ENCODE results near the gene CA5A.
"Not testable (repeated sequence)": the region's sequence is repeated elsewhere in the genome, so short reads cannot be mapped to it uniquely, and the experiment has no call there.

CA5A gene

DNA sequence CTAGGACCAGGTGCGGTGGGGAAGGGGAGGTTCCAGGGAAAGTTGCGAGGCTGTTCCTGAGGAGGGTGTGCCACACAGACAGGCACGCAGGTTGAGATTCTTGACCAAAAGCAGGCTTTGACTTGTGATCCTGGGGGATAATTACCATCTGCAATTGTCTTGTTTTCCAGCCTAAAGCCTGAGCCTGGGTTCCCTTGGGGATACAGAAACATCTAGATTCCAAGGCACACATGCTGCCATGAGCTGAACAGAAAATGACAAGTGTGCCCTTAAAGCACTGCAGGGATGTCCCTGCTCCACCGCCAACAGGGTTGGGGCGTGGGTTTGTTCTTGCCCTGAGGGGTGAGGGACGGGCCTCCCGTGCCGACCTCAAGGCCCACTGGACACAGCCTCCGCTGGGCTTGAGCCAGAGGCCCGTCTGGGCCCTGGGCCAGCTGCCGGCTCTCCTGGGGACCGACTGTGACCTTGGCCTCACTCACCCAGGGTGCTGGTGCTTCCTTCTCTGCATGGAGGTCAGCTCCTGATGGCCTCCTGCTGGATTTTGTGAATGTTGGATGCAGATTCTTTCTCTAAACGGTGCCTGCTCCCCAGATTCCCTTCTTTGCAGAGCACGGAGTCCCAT is 14.0 kb downstream of the CA5A start:
- DNase-seq, result no peak

DNA sequence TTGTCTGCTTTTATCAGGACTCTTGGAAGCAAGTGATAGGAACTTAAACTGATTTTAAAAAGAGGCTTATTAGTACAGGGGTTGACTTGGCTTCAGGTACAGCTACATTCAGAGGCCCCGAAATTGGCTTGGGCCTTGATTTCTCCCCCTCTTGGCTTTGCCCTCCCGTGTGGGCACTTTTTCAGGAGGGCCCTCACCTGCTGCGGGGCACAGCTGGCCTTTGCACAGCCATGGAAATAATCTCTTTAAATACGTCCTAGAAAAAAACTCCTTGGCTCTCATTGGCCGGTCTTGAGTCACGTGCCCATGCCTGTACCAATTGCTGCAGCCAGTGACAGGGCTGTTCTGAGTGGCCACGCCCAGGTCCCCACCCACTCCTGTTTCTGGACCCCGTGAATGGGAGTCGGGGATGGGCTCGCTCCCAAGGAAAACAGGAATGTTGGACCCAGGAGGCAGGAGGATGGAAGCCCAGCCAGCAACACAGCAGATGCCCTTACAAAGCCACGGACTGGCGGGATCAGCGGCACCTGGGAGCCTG is 15.0 kb downstream of the CA5A start:
- no peak for DNase-seq

DNA sequence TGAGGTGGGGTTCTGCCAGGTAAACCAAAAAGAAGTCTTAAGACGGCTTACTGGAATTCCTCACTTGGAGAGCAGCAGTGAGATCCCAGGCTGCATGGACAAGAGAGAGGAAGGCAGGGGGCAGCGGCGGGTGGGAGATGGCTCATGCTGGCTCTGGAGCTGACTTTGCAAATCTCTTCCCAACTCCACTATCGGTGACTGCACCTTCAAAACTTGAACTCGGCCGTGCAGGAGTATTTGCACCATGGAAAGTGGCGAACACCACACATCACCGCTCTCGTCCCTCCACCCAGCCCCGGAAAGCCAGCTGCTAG is 16.7 kb downstream of the CA5A start:
- DNase-seq, result no peak

DNA sequence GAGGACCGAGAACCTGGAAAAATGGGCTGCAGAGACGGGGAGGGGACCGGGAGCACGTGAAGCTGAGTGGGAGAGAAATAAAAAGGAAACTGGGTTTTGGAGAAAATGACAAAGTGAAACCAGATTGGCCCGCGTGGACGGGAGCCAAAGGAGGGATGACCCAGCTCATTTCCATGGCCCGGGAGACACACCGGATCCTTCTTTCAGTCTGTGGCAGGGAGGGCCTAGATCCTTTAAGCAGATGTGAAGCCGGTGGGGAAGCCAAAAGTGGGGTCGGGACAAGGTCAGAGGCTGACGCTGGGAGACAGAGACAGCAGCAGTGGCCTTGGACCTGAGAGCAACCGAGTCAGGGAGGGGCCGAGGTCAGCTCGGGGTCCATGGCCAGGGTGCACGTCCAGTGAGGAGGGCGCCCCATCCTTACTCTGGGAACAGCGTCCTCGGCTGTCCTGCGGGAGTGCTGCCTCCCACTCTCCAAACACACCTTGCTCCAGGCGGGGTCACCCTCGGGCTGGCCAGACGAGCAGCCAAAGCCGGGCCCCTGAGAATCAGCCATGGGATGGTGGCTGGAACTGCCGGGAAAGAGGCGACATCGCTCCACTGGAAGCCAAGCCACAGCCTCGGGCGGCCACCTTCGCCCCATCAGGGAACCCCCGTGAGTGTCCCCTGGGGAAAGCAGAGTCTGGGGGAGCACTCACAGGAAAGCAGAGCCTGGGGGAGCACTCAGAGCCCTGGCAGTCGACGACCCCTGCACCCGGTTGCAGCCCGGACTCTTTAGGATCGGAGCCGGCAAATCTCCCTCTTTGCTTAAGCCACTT is 17.3 kb downstream of the CA5A start:
- no peak for DNase-seq

DNA sequence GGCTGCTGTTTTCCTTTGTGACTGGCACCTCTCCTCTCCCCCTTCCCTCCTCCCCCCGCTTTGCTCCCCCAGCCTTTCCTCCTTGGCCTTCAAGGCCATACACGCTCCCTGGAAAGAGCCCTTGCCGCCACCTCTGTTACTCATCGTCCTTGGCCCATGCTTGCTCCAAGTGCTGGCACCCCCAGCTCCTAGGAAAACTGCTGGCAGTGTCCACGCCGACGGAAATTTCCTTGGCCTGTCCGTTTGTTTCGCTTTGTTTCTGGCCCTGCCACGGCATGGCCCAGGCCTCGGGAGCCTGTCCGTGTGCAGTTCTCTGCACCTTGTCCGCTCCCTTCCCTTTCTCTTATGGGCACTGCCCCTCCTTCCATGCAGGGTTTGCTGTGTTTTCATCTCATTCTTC is 18.0 kb downstream of the CA5A start:
- DNase-seq, result no peak

DNA sequence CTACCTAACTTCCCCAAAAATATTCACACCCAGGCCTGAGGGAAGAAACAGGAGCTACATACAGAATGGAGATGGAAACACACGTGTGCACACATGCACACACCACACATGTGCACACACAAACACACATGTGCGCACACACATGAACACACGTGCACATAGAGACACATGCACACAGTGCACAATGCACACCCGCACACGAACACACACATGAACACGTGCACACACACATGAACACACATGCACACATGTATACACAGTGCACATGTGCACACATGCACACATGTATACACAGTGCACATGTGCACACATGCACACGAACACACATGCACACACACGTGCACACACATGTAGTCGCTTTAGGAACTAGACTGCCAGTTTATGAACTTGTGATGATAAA is 18.8 kb downstream of the CA5A start:
- no peak for DNase-seq

DNA sequence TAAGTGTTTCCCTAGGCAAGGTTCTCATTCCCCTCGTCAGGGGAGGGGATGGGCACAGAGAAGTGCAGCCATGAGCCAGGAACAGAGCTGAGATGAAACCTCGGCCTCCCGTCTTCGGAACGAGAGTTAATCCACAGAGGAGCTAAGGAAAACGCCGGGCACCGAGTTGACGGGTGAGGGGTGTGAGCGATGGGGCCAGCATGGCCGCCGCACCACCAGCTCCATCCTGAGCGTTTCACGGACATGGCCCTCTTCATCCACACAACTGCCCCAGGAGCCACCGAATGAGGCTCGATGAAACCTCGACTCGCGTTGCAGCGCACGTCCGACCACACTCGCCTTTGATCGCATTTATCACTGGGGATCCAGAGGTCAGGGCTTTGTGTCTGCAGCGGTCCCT is 21.5 kb downstream of the CA5A start:
- no peak for DNase-seq

DNA sequence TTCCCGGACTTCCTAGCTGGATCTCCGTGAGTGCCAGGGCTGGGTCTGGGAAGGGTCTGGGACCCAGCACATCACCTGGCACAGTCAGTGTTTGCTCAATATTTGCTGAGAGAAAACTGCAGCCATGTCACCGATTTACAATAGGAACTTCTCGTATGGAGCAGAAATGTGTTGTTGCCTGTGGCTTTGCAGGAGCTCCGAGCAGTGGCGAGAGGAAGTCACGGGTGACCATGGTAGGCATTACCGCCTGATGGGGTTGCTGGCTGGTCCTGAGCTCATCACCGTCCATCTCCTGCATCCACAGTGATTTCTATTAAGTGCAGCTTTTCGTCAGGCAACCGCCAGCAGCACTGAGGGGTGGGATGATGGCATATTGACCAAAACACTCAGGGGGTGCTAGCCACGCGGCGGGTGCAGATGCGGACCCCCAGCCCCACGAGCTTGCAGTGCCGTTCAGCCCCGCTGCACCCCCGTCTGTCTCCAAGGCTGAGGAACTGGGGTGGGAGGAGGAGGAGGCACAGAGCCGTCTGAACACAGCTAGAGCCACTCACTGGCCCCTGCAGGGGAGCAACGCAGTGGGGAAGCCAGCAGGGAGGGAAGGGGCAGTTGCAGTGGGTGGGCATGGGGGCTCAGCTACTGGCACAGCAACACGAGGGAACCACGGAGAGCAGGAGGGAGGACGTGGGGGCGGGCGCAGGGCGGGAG is 22.2 kb downstream of the CA5A start:
- DNase-seq, result not testable (repeated sequence)

DNA sequence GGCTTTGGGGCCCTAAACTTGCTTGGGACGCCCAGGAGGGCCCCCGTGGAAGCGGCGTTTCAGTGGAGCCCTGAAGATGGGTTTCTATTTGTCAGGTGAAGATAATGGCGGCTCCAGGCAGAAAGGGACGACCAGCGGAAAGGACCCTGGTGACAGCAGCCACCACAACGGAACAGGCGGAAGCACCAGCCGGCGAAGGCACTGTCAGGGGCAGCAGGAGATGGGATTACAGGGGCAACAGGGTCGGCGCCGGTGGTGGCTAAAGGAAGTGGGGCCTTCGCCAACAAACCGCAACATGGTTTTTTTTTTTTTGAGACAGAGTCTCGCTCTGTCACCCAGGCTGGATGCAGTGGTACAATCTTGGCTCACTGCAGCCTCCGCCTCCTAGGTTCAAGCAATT is 23.6 kb downstream of the CA5A start:
- not testable (repeated sequence) for DNase-seq

DNA sequence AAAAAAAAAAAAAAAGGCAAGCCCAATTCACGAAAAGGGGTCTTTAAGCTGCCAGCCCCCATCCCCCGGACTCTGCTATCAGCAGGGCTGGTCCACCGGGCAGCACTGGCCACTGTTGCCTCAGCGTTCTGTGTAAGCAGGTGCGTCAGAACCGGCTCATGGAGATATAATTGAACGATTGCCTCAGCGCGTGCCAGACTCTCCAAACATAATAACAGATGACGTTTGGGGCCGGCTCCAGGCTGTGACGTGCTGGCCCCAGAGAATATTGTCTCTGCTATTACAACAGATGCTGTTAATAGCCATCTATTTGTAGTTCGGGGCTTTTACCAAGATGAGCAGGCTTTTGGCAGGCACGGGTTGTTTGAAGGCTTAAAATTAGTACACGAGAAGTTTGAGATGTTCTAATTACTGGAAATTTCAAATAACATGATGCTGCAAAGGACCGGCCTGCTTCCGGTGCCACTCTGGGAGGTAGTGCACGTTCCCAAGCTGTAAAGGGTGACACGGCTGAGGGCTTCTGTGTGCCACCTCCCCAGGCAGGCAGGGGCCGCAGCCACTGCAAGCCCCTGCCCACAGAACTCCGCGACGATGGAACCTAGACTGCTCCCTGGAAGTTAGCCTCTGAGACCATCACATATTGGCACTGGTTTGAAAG is 25.1 kb downstream of the CA5A start:
- DNase-seq, result peak; percentile 17

DNA sequence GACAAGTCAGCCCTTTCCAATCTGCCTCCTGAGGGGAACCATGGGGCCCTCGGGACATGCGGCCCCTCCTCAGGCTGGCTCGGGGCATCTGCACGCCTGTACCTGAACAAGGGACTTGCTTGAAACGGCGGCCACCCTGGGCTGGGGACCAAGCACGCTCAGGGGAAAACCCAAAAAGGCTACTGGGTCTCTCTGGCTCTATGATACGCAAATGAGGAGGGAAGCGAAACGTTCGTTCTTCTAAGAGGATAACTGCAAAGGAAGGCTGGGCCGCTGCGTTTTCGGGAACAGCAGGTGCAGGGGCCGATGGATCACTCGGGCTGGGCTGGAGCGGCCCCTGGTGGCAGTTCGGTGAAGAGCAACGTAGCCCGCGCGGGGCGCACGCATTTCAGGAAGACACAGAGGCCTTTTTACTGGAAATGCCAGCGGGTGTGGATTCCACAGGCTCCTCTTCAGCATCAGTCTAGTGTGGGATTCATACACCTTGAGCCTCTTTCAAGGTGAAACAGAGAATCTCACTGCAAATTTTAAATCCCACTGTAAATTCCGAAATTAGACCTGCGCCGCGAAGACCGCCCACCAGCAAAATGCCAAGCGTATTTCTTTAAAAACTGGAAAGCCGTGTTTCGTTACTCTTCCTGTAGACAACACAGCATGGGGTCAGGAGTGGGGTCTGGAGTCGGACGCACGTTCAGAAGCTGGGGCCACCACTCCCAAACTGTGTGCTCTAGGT is 27.0 kb downstream of the CA5A start:
- DNase-seq, result peak; percentile 2

DNA sequence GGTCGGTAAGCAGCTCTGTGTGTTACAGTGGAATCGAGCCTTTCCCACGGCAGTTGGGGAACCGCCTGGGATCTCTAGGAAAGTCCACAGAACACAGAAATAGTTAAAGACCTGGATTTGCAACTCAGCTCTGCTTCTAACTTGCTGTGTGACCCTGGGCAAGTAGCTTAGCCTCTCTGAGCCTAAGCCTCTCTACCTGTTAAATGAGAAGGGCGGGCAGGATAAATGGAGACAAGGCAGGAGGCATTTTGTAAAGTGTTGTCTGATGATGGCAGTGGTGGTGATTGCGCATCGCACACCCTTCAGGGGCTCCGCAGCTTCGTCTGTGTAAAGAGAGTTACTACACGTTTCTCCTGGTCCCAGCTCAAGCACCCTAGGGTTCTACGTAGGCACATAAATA is 28.2 kb downstream of the CA5A start:
- DNase-seq, result not testable (repeated sequence)

DNA sequence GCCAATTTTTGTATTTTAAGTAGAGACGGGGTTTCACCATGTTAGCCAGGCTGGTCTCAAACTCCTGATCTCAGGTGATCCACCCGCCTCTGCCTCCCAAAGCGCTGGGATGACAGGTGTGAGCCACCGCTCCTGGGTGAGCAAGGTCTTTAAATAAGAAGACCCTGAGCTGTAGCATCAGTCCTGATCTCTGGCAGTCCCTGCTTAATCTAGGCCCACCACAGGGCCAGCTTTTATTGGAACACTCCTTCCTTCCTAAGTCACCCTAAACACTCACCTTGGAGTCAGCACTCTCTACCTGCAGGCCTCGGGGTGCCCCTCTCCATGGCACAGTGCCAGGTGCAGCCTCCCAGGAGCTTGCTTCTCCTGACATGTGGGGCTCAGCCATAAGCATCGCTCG is 30.8 kb downstream of the CA5A start:
- DNase-seq, result not testable (repeated sequence)

DNA sequence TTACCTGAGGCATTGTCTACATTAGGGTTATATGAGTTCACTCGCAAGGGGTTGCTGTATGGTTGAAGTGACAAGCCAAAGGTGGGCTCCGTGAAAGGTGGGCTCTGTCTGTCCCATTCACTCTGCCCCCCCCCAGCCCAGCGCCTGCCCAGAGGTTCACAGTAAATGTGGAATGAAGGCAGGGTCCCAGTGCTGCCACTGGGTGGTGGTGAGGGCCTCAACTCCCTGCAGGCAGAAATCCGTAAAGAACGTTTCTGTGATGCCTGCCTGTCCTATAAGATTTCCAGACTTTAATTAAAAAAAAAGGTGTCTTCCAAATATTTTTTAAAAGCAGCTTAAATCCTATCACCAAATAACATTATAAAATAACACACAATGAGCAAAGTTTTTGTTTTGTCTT is 31.4 kb downstream of the CA5A start:
- DNase-seq, result not testable (repeated sequence)

DNA sequence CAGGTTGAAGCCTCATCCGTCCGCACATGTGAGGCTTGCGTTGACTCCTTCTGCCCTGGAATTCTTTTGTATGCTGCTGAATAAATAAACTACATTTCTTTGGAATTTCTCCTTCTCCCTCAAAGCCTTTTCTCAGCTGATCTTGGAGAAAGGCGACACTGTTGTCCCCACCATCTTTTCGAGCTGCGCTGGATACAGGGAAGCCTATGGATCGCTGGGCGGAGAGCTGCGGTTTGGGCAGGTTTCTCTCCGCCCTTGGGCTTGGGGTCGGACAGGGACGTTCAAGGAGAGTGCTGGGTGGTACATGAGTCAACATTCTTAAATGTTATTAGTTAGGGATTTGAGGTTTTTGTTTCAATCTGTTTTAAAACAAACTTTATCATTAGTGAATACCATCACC is 35.8 kb downstream of the CA5A start:
- DNase-seq, result not testable (repeated sequence)

DNA sequence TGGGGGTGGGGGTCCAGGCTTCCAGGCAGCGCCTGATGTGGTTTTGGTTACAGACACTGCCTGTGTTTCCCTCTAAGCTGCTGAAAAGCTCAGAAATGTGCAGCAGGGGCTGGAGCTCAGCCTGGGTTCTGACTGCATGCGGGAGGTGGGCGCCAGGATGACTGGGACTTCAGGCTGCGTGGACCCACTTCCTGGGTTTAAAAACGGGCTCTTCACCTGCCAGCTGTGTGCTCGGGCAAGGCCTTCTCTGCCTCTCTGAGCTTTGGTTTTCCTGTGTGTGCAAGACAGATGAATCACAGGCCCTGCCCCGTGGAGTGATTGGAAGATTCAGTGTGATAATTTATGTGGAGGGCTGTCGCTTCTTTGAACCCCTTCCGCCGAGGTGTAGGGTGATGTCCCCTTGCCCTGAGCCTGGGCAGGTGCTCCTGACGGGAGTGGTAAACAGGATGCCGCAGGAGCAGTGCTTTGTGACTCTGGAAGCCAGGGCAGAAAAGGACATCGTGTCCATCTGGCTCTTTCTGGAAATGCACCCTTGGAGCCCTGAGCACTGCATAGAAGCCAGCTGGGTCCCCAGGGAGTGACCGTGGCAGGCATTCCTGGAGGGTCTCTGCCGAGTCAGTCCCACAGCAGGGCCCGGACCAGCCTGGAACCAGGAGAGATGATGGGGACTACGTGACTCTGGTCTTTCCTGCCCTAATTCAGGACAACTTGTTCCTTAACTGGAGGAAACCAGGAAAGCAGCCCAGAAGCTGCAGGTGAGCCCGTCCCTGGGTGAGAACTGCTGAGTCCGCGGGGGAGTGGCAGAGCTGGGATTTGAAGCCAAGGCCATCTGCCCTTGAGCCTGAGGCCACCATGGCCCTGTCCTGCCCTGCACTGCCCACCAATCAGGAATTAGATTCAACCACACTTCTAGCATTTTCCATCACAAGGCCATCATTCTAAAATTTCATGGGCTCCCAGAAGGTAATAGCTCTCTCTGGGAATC is 38.5 kb downstream of the CA5A start:
- no peak for DNase-seq

DNA sequence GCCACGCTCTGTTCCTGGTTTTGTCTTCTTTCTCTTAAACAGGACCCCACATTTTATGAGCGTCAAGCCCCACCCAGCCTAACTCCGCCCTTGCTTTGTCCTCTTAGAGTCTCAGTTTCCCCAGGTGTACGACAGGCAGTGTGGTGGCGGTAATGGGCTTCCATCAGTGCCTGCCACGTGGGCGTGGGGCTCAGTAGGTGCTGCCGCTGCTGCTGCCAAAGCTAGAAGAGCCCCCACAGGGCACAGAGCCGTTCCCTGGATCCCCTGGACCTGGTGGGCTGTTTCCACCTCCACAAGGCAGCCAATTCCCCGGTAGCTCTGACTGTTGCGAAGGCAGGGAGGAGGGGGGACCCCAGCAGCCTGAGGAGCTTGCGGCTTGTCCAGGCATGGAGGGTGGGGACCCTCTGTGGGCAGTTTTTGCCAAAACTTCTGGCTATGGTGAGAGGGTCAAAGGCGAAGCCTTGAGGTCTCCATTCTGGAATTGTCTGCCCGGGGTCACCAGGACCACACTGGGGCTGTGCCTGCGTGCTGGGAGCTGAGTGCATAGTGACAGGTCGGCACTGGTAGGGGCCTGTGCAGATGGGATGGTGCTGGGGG is 39.3 kb downstream of the CA5A start:
- not testable (repeated sequence) for DNase-seq

DNA sequence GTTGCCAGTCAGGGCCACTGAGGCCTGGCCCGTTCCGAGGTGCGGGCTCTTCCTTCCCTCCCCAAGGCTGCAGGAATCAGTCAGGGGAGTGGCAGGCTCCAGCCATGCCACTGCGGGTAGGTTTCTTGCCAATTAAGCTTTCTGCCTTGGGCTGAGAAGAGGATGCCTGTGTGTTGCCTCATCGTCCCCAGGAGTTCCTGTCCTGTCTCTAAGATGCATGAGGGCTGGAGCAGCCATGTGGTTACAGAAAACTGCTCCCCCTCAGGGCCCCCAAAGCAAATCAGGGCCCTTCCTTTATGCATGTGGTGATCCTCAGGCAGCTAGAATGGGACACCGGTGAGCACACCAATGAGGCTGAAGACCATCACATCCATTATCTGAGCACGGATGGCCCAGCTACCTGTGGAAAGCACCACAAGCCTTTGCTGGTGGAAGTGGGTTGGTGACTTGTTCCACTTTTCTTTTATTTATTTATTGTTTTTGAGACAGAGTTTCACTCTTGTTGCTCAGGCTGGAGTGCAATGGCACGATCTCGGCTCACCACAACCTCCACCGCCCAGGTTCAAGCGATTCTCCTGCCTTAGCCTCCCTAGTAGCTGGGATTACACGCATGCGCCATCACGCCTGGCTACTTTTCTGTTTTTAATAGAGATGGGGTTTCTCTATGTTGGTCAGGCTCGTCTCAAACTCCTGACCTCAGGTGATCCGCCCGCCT is 40.0 kb downstream of the CA5A start:
- not testable (repeated sequence) for DNase-seq

DNA sequence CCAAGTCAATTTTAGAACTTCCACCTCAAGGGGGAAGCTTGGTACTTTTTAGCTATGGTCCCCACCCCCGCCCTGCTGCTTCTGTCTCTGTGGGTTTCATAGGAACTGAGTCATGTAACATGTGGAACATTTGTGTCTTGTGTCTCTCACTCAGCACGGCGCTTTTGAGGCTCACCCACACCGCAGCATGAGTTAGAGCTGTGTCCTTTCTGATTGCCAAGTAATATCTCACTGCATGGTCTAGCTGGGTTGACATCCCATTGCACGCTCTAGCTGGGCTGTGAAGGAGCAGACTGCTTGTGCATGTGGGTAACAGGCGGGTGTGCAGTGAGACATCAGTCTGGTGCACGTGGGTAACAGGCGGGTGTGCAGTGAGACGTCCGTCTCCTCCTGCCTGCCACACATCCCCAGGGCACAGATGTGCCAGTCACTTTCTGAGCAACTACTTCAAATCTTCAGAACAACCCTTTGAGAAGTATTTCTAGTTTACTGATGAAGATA is 40.6 kb downstream of the CA5A start:
- no peak for DNase-seq

DNA sequence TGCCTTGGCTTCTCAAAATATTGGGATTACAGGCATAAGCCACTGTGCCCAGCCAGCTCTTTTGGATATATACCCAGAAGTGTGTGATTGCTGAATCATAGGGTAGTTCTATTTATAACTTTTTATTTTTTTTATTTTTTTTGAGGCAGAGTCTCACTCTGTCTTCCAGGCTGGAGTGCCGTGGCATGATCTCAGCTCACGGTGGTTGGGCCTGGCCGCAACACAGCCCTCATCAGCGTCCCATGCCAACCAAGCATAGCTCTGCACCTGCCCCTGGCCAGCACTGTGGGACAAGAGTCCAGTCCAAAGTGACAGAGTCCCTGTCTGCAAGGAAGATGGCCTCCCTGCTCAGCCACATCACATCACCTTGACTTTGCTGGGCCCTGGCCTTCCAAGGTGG is 42.3 kb downstream of the CA5A start:
- DNase-seq, result not testable (repeated sequence)

Data from T1000 (cell line).